Measurements from ENCODE around the gene PI4K2A.

DNA sequence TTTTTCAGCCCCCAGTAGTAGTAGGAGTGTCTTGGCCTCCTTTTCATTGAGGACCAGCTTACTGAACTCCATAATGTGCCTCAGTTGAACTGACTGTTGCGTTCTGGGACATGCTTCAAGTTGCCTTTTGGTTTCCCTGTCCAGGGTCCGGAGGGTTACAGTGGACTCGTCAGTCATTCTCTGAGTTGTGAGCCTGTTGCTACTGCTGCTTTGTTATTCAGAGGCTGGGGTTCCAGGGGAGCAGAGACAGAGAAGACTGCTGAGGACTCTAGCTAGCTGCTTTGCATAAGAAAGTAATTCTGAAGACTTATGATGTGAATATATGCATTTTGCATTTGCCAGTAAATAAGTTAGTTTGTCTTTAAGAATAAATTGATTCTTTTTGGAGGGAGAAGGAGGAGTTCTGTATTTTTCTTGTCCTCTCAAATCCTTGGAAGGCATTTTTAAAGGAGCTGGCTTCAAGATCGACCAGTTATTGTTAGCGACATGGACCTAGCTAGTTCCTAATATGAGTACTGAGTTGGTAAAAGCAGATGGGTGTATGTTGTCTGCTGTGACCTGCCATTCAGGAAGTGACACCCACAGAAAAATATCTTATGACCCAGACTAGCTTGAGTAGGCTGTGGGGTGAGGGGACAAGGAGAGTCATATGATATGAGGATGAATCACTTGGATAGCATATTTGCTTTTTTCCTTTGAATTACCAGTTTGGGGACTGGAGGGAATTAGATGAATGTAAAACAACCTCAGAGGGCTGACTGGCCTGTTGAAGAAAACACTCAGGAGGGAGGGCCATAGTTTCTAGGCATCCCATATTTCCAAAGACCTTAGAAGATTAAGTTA, 8.3 kb downstream of the PI4K2A start:
- no peak for TF ChIP-seq EZH2phosphoT487 (IDR thresholded peaks at IDR 0.05; ENCODE audit: insufficient read depth, low read depth)
- TF ChIP-seq EZH2 (IDR thresholded peaks at IDR 0.05; ENCODE audit: insufficient read depth, poor library complexity, severe bottlenecking), result no peak
